ENCODE measurements around the gene NCS1.

Gene NCS1

DNA sequence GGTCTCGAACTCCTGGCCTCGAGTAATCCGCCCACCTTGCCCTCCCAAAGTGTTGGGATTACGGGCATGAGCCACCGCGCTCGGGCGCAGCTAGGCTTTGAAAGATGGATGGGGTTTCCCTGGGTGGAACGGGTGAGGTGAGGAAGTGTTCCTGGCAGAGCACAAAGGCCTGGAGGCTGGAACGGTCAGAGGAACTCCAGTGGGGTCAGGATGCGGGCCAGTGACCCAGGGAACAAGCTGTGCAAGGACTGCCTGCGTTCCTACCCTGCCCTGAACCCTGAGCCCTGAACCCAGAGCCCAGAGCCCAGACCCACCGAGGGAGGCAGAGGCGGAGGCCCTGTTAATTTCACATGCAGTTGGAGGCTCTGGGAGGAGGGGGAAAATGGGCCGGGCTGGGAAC, 23.4 kb downstream of the NCS1 start:
- no peak for DNase-seq

DNA sequence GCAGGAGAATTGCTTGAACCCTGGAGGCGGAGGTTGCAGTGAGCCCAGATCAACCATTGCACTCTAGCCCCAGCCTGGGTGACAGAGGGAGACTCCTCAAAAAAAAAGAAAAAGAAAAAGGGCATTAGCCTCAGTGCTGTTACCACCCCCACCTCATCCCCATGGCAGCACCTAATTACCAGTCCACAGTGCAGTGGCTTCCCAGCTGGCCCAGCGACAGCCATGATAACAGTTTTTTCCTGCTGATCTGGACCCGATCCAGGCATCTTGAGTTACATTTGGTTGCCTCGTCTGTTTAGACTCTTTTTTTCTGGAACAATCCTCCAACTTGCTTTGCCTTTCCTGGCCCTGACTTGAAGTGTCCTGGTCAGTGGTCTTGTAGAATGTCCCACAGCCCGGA, 24.4 kb downstream of the NCS1 start:
- DNase-seq, result peak; percentile 32

DNA sequence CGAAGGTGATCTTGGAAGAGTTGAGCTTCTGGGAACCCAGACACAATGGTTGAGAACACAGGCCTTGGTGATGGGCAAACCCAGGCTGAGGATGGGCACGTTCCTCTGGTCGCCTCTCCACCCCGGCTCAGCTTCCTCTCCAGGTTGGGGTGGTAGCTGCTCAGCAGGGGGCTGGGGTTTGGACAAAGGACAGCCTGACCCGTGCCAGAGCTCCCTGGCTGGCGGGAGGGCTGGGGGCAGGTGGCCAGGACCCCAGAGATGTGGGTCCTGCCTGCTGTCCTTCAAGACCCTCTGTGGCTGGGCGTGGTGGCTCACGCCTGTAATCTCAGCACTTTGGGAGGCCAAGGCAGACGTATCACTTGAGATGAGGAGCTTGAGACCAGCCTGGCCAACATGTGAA, 25.2 kb downstream of the NCS1 start:
- no peak for DNase-seq

DNA sequence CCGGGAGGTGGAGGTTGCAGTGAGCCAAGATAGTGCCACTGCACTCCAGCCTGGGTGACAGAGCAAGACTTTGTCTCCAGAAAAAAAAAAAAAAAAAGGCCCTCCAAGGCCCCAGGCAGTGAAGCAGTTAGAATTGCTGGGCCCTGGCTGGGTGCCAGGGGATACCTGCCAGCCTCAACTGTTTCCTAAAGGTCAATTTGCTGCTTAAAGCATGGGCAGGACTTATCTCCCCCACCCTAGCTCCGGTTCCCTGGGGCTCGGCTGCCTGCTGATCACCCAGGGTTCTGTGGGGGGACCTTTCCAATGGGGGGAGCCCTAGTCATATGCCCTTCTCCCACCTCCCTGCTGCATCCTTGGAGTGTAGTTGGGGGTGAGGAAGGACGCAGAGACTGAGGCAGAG, 25.7 kb downstream of the NCS1 start:
- DNase-seq, result no peak

GRCh38 chr9:130198501-130199179, 26.4 kb downstream of the NCS1 start:
- no peak for DNase-seq

- DNase-seq, result peak; percentile 50
These were observed 27.4 kb downstream of the NCS1 start for GRCh38 chr9:130199605-130200004.

DNA sequence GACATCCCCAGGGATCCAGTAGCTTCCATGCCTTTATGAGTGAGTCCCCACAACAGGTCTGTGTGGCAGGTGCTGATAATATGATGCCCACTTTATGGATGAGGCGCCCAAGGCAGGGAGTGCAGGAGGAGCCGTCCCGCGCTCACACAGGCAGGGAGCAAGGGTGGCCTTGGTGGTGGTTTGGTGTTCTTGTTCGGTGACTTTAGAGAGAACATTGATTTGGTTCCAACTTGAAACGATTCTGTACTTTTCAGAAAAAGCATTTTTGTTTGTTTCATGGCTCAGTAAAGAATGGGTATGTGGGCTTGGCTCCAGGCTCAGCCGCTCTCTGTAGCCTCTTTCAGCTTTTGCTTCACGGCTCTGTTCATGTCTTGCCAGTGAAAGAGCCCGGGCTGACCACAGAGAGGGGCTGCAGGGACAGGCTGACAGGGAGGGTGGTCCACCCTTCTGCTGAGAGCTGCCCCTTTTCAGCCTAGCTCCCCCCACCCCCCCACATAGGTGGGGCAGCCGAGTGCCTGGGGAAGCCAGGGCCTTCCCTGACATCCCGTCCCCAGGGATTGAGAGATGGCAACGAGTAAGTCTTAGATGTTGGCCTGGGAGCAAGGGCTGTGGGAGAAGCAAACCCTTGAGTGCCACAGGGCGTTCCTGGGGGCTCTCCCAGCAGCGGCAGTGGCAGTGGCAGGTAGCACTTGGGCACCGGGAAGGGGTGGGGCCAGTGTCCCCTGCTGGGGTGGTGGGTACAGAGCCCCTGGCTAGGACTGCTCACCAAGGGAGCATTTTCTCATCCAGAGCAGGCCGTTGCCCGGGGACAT, 28.0 kb downstream of the NCS1 start:
- no peak for DNase-seq

DNA sequence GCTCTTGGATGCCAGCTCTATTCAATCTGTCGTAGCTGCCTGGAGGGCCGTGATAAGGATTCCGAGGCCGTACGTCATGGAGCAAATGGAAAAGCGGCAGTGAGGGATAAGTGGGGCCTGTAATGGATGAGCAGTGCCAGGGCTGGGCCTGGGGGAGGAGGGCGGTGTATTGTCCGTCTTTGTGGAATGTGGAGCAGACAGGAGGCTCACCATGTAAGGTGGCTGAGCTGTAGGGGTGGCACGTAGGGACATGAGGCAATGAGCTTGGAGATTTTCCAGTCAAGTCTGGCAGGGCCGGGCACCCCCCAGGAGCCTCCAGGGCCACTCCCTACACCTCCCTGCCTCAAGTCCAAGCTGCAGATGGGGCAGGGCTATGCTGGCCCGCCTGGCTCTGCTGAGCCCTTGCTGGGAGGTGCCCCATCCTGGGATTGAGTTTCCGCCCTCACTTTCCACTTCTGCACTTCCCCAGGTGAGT, 29.2 kb downstream of the NCS1 start:
- no peak for DNase-seq

GRCh38 chr9:130201974-130202373, 29.8 kb downstream of the NCS1 start:
- no peak for DNase-seq

DNA sequence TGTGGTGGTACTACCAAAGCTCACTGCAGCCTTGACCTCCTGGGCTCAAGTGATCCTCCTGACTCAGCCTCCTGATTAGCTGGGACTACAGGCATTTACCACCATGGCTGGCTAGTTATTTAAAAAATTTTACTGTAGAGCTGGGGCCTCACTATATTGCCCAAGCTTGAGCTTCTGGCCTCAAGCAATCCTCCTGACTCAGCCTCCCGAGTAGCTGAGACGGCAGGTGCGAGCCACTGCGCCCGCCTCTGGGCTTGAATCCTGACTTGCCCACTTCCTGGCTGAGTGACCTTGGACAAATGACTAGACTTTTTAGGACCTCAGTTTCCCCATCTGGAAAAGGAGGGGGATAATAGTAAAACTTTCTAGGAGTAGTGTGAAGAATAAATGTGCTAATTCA, 32.1 kb downstream of the NCS1 start:
- no peak for DNase-seq

- no peak for DNase-seq
These were observed 32.8 kb downstream of the NCS1 start for GRCh38 chr9:130204959-130205358.

DNA sequence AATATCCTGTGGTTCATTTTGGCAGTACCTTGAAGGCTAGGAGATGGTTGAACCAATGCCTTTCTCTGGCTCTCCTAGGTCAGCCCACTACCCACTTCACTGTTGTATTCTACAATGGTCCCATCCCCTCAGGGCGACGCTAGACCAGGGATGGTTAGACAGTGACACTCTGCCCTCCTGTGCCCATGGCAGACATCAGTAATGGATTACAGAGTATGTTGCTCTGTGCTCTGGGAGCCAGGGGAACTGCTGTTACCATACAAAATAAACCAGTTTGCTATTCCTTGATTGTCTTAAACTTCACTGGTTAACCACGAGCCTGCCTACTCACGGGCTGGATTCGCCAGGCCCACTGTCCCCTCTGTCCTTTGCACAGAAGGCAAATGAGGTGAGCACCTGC, 33.7 kb downstream of the NCS1 start:
- DNase-seq, result no peak

DNA sequence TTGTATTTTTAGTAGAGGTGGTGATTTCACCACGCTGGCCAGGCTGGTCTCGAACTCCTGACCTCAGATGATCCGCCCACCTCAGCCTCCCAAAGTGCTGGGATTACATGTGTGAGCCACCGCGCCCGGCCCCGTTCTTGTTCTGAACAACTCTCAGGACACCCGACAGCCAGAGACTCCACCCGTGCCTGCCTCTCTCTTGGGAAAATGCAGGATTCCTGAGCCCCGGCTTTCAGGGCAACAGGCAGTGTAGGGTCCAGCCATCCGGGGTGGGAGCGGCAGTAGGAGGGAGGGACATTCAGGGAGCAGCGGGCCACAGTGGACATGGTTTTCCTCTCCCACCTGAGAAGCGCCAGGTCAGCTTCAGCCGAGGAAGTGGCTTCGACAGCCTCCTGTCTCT, 34.4 kb downstream of the NCS1 start:
- no peak for DNase-seq

GRCh38 chr9:130207241-130207992, 35.2 kb downstream of the NCS1 start:
- DNase-seq, result no peak

- peak; percentile 33 for DNase-seq
These were observed 36.6 kb downstream of the NCS1 start for GRCh38 chr9:130208600-130209347.

DNA sequence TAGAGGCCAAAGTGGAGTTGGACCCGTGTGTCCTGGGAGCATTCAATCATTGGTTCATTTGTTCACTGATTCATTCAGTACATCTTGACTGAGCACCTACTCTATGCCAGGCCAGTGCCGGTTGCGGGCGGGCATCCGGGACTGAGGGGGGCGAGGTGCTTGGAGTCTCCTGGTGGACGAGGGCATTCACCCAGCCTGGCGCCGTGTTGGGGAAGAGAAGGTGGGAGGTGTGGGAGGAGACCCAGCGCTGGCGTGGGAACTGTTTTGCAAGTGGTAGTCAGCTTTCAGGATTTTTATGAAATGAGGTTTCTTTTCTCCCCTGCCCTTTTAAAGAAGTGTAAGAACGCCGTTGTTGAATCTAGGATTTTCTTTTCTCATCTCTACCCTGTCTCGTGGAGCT, 37.2 kb downstream of the NCS1 start:
- no peak for DNase-seq

DNA sequence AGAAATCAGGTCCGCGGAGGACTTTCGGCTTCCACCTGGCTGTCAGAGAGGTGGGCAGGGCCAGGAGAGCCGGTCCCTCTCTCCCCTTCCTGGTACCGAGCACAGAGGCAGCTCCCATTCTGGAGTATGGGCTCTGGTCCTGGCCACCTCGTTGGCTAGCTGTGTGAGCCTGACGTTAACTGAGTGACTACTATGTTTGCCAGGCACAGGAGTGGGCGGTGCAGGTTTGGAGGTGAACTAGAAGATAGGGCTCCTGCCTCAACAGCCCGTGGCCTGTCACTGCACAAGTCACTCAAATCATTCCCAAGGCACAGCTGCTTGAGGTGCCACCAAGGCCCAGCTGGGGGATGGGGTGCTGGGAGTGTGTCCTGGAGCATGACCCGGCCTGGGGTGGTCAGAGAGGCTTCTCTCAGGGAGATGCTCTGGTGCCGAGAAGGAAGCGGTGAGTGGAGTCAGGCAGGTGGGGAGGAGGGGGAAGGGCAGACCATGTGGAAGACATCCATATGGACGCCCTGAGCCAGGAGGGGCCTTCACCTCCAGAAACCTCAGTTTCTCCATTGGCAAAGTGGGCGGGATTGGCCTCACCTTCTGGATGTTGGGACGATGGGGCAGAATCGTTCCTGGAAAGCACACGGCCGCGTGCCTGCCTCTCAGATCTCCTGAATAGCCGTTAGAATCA, 39.5 kb downstream of the NCS1 start:
- no peak for DNase-seq

- no peak for DNase-seq
These were observed 40.5 kb downstream of the NCS1 start for GRCh38 chr9:130212543-130213297.

DNA sequence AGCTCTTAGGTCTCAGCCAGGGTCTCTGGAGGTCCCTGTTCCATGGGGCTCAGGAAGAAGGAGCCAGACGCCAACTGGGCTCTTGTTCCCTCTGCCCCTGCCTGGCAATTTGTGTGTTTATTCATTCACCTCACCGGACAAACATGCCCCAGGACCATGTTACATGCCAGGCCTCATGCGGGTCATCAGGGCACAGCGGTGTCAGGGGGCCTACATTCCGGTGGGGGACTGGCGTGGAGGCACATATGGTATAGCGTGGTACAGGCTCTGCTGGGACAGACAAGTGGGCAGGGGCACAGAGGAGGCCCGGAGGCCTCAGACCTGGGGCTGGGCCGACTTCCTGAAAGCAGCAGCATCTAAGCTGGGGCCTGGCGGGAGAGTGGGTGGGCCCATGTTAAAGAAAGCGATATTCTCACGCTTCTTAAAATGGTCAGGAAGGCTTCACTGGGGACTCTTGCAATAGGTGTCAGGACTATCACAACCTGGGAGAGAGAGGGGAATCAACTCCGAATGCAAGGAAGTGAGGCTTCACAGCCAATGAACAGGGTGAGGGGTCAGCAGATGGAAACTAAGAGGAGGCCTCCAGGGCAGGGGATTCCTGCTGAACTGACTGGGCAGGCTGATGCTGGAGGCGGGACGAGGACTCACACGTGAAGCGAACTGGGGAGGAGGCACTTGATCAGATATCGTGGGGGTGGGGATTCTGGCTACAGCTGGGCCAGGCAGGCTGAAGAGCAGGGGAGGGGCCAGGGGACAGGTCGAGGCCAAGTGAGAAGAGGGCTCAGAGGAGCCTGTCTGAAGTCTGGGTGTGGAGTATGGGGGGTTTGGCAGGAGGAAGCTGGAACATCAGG, 41.9 kb downstream of the NCS1 start:
- no peak for DNase-seq

DNA sequence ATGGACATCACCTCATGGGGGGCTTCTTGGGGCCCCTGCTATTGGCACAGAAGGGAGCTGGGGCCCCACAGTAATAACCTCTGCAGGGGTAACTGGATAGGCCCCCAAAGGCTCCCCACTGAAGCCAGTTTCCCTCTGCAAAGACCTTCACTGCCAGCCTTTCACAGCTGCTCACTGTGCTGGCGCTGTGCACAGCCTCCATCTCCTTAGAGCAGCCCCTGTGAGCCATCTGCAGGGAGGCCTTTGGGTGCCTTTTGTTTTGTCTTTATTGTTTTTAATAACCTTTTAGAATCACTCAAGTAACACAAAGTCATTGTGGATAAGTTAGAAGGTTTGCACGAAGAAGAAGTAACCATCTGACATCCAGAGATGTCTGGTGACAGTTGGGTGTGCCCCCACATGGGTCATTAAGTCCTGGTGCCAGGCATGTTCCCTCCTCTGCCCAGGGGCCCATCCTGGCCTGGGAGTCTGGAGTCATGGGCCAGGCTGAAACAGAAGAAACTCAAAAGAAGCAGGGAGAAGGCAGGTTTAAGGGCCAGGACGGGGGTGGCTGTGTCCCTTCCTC, 42.7 kb downstream of the NCS1 start:
- no peak for DNase-seq

All from fibroblast of upper back skin (primary cell).